GM10847 (cell line): ENCODE measurements around the gene FAM120C.

Source experiments
- POLR2A ChIP-seq: IDR thresholded peaks from 2 replicates; pipeline ENCODE4 v1.6.1; 2011; ENCODE audit not compliant: insufficient read length; ENCODE audit errors: extremely low read depth

Gene FAM120C, protein sequence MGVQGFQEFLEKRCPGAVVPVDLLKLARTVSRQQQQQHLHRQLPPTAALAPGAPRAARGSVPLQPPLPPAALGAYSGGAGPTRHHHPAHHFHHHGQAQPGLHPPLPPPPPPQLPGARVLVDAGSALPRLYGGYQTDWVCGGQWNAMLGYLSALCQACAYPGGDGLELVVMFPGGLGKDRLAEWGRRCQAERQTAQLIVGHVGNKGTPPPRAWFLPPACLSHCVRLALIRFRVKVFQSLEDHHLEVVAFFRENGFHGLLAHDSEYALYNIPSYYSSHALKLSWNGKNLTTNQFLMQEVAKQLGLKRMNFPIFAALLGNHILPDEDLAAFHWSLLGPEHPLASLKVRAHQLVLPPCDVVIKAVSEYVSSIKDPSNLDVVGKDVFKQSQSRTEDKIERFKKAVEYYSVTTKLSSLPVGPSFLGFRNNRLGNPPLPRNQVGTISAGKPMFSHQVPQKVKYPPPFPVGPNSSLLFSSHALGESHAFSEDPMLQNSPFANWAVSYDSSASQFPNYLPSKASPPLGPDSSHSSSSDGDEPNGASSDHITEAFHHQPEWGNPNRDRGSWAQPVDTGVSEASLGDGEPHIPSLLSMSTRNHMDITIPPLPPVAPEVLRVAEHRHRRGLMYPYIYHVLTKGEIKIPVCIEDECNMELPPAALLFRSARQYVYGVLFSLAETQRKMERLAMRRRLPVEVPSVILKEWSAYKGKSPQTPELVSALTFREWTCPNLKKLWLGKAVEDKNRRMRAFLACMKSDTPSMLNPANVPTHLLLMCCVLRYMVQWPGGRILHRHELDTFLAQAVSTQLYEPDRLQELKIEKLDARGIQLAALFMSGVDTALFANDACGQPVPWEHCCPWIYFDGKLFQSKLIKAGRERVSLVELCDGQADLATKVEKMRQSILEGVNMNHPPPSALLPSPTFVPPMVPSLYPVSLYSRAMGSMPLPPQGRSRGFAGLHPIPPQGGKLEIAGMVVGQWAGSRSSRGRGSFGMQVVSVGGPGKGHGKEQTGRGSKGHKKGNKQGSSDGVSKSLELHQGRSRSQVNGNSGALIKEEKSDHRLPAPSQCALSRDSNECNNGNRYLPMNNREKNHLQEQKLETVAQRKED

GRCh38 chrX:54182864-54183613, at the start of gene FAM120C:
Gene FAM120C, minus strand, starts transcription at chrX:54183254. Its CDS starts 56 bp downstream, at chrX:54183198.
- peak; percentile 31 for TF ChIP-seq POLR2A

GRCh38 chrX:54230435-54231148, 47.5 kb upstream of the FAM120C start:
- TF ChIP-seq POLR2A: no peak

DNA sequence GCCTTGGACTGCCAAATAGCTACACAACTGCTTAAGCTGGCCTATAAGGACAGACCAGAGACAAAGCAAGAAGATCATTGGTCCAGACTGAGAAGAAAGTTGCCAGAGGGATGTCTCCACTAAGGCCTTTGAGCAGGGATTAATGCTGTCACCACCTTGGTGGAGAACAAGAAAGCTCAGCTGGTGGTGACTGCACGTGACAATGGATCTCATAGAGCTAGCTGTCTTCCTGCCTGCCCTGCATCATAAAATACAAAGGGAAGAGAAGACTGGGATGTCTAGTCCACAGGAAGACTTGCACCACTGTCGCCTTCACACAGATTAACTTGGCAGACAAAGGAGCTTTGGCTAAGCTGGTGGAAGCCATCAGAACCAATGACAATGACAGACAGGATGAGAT, 40.5 kb upstream of the FAM120C start:
- TF ChIP-seq POLR2A: no peak

- TF ChIP-seq POLR2A: no peak
Measured at GRCh38 chrX:54213603-54214002, 30.5 kb upstream of the FAM120C start.

GRCh38 chrX:54208531-54208930, 25.5 kb upstream of the FAM120C start:
- no peak for TF ChIP-seq POLR2A

GRCh38 chrX:54198262-54198661, 15.2 kb upstream of the FAM120C start:
- TF ChIP-seq POLR2A: no peak

GRCh38 chrX:54194982-54195588, 12.0 kb upstream of the FAM120C start:
- no peak for TF ChIP-seq POLR2A

DNA sequence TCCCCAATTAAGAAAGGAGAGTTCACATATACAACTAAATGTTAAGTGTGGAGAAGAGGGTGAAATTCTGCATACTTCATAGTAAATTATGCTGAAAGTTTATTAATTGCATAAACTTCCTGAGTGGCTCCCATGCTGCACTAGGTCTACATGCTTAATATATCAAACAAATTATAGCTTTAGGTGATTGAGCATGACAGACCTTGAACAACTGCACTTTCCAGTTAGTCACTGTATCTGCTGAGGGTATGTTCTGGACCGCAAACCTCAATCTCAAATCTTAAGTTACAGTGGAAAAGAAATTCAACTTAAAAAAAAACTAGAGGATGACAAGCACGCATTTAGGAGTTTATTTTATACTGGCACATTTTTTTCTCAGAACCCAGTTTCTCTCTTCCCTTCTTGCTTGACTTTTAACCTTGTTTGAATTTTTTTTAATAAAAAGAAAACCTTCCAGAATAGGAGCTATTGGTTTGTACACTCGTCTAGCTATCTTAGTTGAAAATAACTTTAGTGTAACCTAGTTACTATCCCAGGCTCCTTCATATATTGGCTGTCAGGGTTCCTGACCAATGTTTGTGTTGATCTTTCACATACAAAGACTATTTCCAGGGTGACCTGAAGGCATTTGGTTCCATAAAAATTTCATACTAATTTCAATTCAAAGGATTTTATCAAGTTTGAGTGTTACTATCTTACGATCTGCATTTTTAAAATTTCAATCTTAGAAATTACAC, 10.2 kb upstream of the FAM120C start:
- TF ChIP-seq POLR2A: no peak

DNA sequence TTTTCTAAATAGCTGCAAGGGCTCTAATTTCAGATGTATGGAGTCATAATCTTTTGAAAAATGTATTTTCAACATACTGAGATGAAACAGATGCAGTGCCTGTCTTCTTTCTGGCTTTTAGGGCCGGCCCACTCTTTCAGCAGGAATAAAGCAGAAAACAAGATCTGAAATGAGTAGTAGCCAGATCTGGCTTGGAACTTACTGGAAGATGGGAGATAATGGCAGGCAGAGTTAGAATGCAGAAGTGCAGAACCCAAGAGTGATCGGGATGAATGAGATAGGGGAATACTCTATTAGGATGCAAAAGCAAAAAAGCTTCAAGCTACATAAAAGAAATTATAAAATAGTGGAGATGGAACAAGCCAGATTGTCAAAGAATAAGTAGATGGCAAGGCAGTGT, 1.4 kb upstream of the FAM120C start:
- no peak for TF ChIP-seq POLR2A

DNA sequence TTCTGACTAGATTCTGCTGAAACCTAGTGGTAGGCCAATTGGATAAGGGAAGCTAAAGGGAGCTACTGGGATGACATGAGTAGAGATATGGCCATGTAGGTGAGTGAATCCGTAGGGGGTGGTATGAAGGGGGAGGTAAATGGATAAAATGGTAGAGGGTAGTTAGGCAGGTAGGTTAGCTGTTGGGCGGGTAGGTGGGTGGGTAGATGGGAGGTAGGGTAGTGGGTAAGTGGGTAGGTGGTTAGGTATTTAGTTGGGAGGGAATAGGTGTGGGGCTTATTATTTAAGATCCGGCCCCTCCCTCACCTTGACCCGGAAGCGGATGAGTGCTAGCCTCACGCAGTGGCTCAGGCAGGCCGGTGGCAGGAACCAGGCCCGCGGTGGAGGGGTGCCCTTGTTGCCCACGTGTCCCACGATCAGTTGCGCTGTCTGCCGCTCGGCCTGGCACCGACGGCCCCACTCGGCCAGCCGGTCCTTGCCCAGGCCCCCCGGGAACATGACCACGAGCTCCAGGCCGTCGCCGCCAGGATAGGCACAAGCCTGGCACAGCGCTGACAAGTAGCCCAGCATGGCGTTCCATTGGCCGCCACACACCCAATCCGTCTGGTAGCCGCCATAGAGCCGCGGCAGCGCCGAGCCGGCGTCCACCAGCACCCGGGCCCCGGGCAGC, 725 bp downstream of the FAM120C start:
- peak; percentile 28 for TF ChIP-seq POLR2A

GRCh38 chrX:54181202-54181953, 1.7 kb downstream of the FAM120C start:
- no peak for TF ChIP-seq POLR2A

DNA sequence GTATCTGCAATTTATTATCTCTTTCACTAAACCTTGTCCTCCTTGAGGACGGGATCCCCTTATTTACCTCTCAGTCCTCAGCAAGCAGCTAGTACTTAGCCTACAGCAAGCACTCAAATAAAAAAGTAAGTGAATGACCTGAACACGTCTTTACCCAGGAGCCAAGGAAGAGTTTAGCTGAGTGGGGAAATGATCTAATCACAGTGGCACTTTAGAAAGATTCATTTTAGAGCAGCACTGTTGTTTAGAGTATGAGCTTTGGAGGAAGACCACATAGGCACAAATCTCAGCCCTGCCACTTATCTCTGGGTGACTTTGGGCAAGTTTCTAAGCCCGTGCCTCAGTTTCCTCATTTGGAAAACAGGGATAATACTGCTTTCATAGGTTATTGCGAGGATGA, 2.7 kb downstream of the FAM120C start:
- no peak for TF ChIP-seq POLR2A
